HepG2 (cell line): ENCODE results near the gene TRRAP. TPM values are rescaled to one million over a fixed set of nuclear protein-coding genes. Genes with fewer than 3 reads are reported as not detected.

ENCODE experiments used
- BRF2 ChIP-seq: sonication (generic); formaldehyde crosslinking; IDR thresholded peaks from 2 replicates; pipeline ENCODE4 v1.8.1; 2022; ENCODE audit warnings: mild to moderate bottlenecking, missing genetic modification reagents
- CREB1 ChIP-seq, 2 experiments: fragments of 450-650 bp in 1 of 2; IDR thresholded peaks; 2 replicates each; pipeline ENCODE4 v1.6.1; 2016 to 2017; ENCODE audit warnings: control low read depth in 1 of 2, mild to moderate bottlenecking in 1 of 2, missing compliant biosample characterization in 1 of 2, missing genetic modification characterization in 1 of 2
- DRAP1 ChIP-seq: IDR thresholded peaks from 2 replicates; pipeline ENCODE4 v1.6.1; 2016; ENCODE audit warnings: missing genetic modification reagents, missing compliant biosample characterization
- FOSL1 ChIP-seq: sonication (generic); formaldehyde crosslinking; IDR thresholded peaks from 2 replicates; pipeline ENCODE4 v1.9.0; 2021; ENCODE audit warnings: missing genetic modification reagents, borderline replicate concordance
- FOXJ3 ChIP-seq: sonication (generic); formaldehyde crosslinking; IDR thresholded peaks from 2 replicates; pipeline ENCODE4 v1.4.0; 2020; ENCODE audit warnings: missing genetic modification reagents, mild to moderate bottlenecking, borderline replicate concordance
- HOXA9 ChIP-seq: sonication (generic); formaldehyde crosslinking; IDR thresholded peaks from 2 replicates; pipeline ENCODE4 v1.8.1; 2022; ENCODE audit warnings: missing genetic modification reagents, mild to moderate bottlenecking, moderate library complexity, borderline replicate concordance
- JARID2 ChIP-seq: sonication (generic); formaldehyde crosslinking; IDR thresholded peaks from 2 replicates; pipeline ENCODE4 v1.8.1; 2023; ENCODE audit warnings: missing genetic modification reagents, inconsistent platforms; ENCODE audit not compliant: insufficient replicate concordance
- NR2F6 ChIP-seq, 2 experiments: IDR thresholded peaks; 2 replicates each; pipeline ENCODE4 v1.6.1; 2016; ENCODE audit warnings: antibody characterized with exemption in 1 of 2, mild to moderate bottlenecking in 1 of 2
- RNF219 ChIP-seq: sonication (generic); formaldehyde crosslinking; IDR thresholded peaks from 2 replicates; pipeline ENCODE4 v1.5.0; 2020; ENCODE audit warnings: mild to moderate bottlenecking, missing genetic modification reagents
- SMYD3 ChIP-seq: sonication (generic); formaldehyde crosslinking; IDR thresholded peaks from 2 replicates; pipeline ENCODE4 v1.8.1; 2023; ENCODE audit warnings: mild to moderate bottlenecking, missing genetic modification reagents
- SPEN ChIP-seq: sonication (generic); formaldehyde crosslinking; IDR thresholded peaks from 2 replicates; pipeline ENCODE4 v1.5.1; 2020; ENCODE audit warnings: low read depth, mild to moderate bottlenecking, missing genetic modification reagents
- SRSF1 ChIP-seq: fragments of 200-400 bp; formaldehyde crosslinking; optimal IDR thresholded peaks from 2 replicates; pipeline ENCODE3; 2017; ENCODE audit warnings: mild to moderate bottlenecking, low read depth, low read length, moderate library complexity
- THRA ChIP-seq: sonication (generic); formaldehyde crosslinking; IDR thresholded peaks from 2 replicates; pipeline ENCODE4 v1.4.0; 2020; ENCODE audit warnings: missing genetic modification reagents, borderline replicate concordance
- TOPORS ChIP-seq: sonication (generic); formaldehyde crosslinking; IDR thresholded peaks from 2 replicates; pipeline ENCODE4 v1.8.0; 2023; ENCODE audit warnings: mild to moderate bottlenecking, missing genetic modification reagents
- ZEB1 ChIP-seq: IDR thresholded peaks from 2 replicates; pipeline ENCODE4 v1.6.1; 2012; ENCODE audit warnings: mild to moderate bottlenecking, low read depth, inconsistent platforms; ENCODE audit not compliant: insufficient replicate concordance
- ZNF24 ChIP-seq: fragments of 450-650 bp; IDR thresholded peaks from 2 replicates; pipeline ENCODE4 v1.6.1; 2017; ENCODE audit warnings: antibody characterized with exemption, mild to moderate bottlenecking
- ZNF30 ChIP-seq: sonication (generic); formaldehyde crosslinking; IDR thresholded peaks from 2 replicates; pipeline ENCODE4 v1.5.0; 2020; ENCODE audit warnings: mild to moderate bottlenecking, missing genetic modification reagents
- ZNF337 ChIP-seq: sonication (generic); formaldehyde crosslinking; IDR thresholded peaks from 2 replicates; pipeline ENCODE4 v1.5.1; 2020; ENCODE audit warnings: missing genetic modification reagents, low read depth, mild to moderate bottlenecking, borderline replicate concordance
- ZNF33B ChIP-seq: sonication (generic); formaldehyde crosslinking; IDR thresholded peaks from 2 replicates; pipeline ENCODE4 v1.5.1; 2020; ENCODE audit warnings: mild to moderate bottlenecking, missing genetic modification reagents
- ZNF7 ChIP-seq: IDR thresholded peaks from 2 replicates; pipeline ENCODE4 v1.6.1; 2016; ENCODE audit warnings: missing biosample characterization, missing genetic modification reagents
- ZNF704 ChIP-seq: sonication (generic); formaldehyde crosslinking; IDR thresholded peaks from 2 replicates; pipeline ENCODE4 v1.8.1; 2023; ENCODE audit warnings: mild to moderate bottlenecking, inconsistent platforms, moderate library complexity, missing genetic modification reagents, borderline replicate concordance
- ZNF781 ChIP-seq: sonication (generic); formaldehyde crosslinking; IDR thresholded peaks from 2 replicates; pipeline ENCODE4 v1.5.1; 2020; ENCODE audit warnings: borderline replicate concordance, mild to moderate bottlenecking, missing genetic modification reagents; ENCODE audit errors: not compliant biosample characterization
- ZNF850 ChIP-seq: sonication (generic); formaldehyde crosslinking; conservative IDR thresholded peaks from 2 replicates; pipeline ENCODE4 v1.9.0; 2021; ENCODE audit warnings: mild to moderate bottlenecking, missing genetic modification reagents
- polyA plus RNA-seq, 8 experiments: library from polyadenylated mRNA; depleted of rRNA in 3 of 8; stranded (reverse) in 7 of 8; unstranded in 1 of 8; fragments of >200 nt; fragmentation: Illumina TruSeq in 4 of 8; extraction: Trizol in 4 of 8; gene quantifications; 2 replicates each; pipeline versions ENCODE4 v1.2.1 to v1.2.3, GENCODE V29; 2011 to 2016; ENCODE audit warnings: low read depth in 4 of 8, missing spikeins in 1 of 8, mixed read lengths in 1 of 8; ENCODE audit not compliant: insufficient read depth in 1 of 8
- total RNA-seq, 5 experiments: library from RNA; depleted of rRNA; stranded (reverse); fragments of >200 nt; fragmentation: Illumina TruSeq; extraction: Trizol; gene quantifications; 2 replicates each; pipeline ENCODE4 v1.2.3, GENCODE V29; 2016; ENCODE audit warnings: low read depth in 1 of 5

Gene TRRAP
- total and polyA plus RNA-seq, 2 of the 13 experiments (the other 11 are each of a cell fraction or from before 2014, with no cell fraction given) = 8.6 to 10.5 TPM

- TF ChIP-seq ZNF337 (no peak), SRSF1 (no peak), ZNF704 (no peak), ZNF24 (no peak), BRF2 (no peak), SPEN (CRISPR knock-in tag) (0 out of 2 replicates have a peak, but pooled peaks have one; percentile 31), ZNF33B (CRISPR knock-in tag) (no peak), SMYD3 (CRISPR knock-in tag) (no peak), NR2F6 (IDR thresholded peaks at IDR 0.05) (no peak), NR2F6 (CRISPR knock-in tag; IDR thresholded peaks at IDR 0.05) (peak; percentile 37; the same call in 1 of the 2 replicates), CREB1 (IDR thresholded peaks at IDR 0.05) (peak; percentile 64), CREB1 (CRISPR knock-in tag; IDR thresholded peaks at IDR 0.05) (peak; percentile 90), THRA (CRISPR knock-in tag) (peak; percentile 36; the same call in 1 of the 2 replicates), RNF219 (CRISPR knock-in tag) (0 out of 2 replicates have a peak, but pooled peaks have one; percentile 55), ZNF781 (peak; percentile 30), FOSL1 (CRISPR knock-in tag) (no peak), FOXJ3 (CRISPR knock-in tag) (peak; percentile 40; the same call in 1 of the 2 replicates), ZNF30 (CRISPR knock-in tag) (no peak), HOXA9 (CRISPR knock-in tag) (no peak), JARID2 (no peak), ZEB1 (no peak), TOPORS (no peak), DRAP1 (CRISPR knock-in tag) (no peak), ZNF850 (CRISPR knock-in tag) (no peak), ZNF7 (CRISPR knock-in tag) (no peak)
Observed at GRCh38 chr7:98922392-98923187, 44.3 kb downstream of the TRRAP start (continued).
